GM12878 (cell line): ENCODE measurements around the gene TRIB2. TPM values are rescaled to one million over a fixed set of nuclear protein-coding genes. Genes with fewer than 3 reads are reported as not detected.

ENCODE experiments used
- ATAC-seq: fragments of 200-7000 bp; cut with Tn5 transposase; 3 replicates; pipeline ENCODE4 v1.9.1; 2020; ENCODE audit warnings: mild to moderate bottlenecking, moderate library complexity
- BruUV-seq: library from RNA; stranded (reverse); fragments of 400-500 nt; replicated peaks from 2 replicates; lab custom pipeline; 2021; lab: Mats Ljungman, UMichigan
- CTCF ChIA-PET: fragments of 300-600 bp; sonication (Branson Sonifier 250); formaldehyde crosslinking; extraction: SDS; loops from one replicate; lab custom pipeline; 2021; ENCODE audit warnings: inconsistent platforms; lab: Yijun Ruan, JAX
- POLR2A ChIA-PET: fragments of 350-600 bp; formaldehyde crosslinking; extraction: SDS; loops from one replicate; lab custom pipeline; 2021; ENCODE audit warnings: inconsistent platforms; lab: Charles Lee
- RAD21 ChIA-PET: fragments of 300-600 bp; sonication (Branson Sonifier 250); formaldehyde crosslinking; loops from one replicate; lab custom pipeline; 2023; ENCODE audit warnings: antibody characterized with exemption; ENCODE audit not compliant: unreplicated experiment; lab: Charles Lee
- SMC1A ChIA-PET: fragments of 300-600 bp; sonication (Branson Sonifier 250); formaldehyde crosslinking; loops from one replicate; lab custom pipeline; 2023; ENCODE audit not compliant: unreplicated experiment, uncharacterized antibody; lab: Charles Lee
- DNase-seq: peaks from one replicate; pipeline ENCODE4 v3.0.0-alpha.2; 2011; ENCODE audit warnings: low read depth, low spot score
- FAIRE-seq: peaks from 3 replicates; lab custom pipeline; 2011; peaks lifted over from hg19 to GRCh38; lab: Jason Lieb, UNC
- H2AFZ ChIP-seq: 2 replicates; pipeline ENCODE4 v1.6.0; 2011; ENCODE audit warnings: low read depth, low read length, control low read depth; ENCODE audit not compliant: control insufficient read depth
- H3K27ac ChIP-seq: 2 replicates; pipeline ENCODE4 v1.5.1; 2011; ENCODE audit warnings: control low read depth; ENCODE audit not compliant: control insufficient read depth, insufficient read depth
- H3K27me3 ChIP-seq, 2 experiments: replicated peaks in 1 of 2; 2 replicates each; pipeline versions ENCODE4 v1.6.0 to v1.6.1; 2011; ENCODE audit warnings: low read length in 1 of 2; ENCODE audit not compliant: control insufficient read depth in 2 of 2, insufficient read depth in 2 of 2
- H3K36me3 ChIP-seq, 2 experiments: 2 replicates each; pipeline ENCODE4 v1.5.1; 2011; ENCODE audit warnings: low read length in 1 of 2; ENCODE audit not compliant: control insufficient read depth in 2 of 2, insufficient read depth in 2 of 2
- H3K4me1 ChIP-seq: 2 replicates; pipeline ENCODE4 v1.6.1; 2011; ENCODE audit warnings: mild to moderate bottlenecking, low read length, moderate library complexity, mixed read lengths; ENCODE audit not compliant: control insufficient read depth, insufficient read depth
- H3K4me2 ChIP-seq: 2 replicates; pipeline ENCODE4 v1.6.0; 2011; ENCODE audit warnings: control low read depth; ENCODE audit not compliant: control insufficient read depth, insufficient read depth
- H3K4me3 ChIP-seq: fragments of 200-600 bp; sonication (generic); 2 replicates; pipeline ENCODE4 v1.5.1; 2016
- H3K79me2 ChIP-seq: 2 replicates; pipeline ENCODE4 v1.6.0; 2011; ENCODE audit warnings: low read length; ENCODE audit not compliant: control insufficient read depth, insufficient read depth
- H3K9ac ChIP-seq: 2 replicates; pipeline ENCODE4 v1.8.0; 2011; ENCODE audit warnings: low read length, control low read depth, mixed read lengths; ENCODE audit not compliant: control insufficient read depth, insufficient read depth
- H3K9me3 ChIP-seq: replicated peaks from 3 replicates; pipeline ENCODE4 v1.5.1; 2011; ENCODE audit warnings: mild to moderate bottlenecking, low read length; ENCODE audit not compliant: control insufficient read depth, insufficient read depth
- H4K20me1 ChIP-seq: 2 replicates; pipeline ENCODE4 v1.6.0; 2011; ENCODE audit not compliant: control insufficient read depth, insufficient read depth
- IKZF2 ChIP-seq, 2 experiments: fragments of 450-650 bp; IDR thresholded peaks; 2 replicates each; pipeline ENCODE4 v1.6.1; 2017; ENCODE audit warnings: mild to moderate bottlenecking in 2 of 2, moderate library complexity in 2 of 2
- KAT2A ChIP-seq: conservative IDR thresholded peaks from 2 replicates; pipeline ENCODE4 v1.6.1; 2011; ENCODE audit warnings: low read depth, low read length; ENCODE audit not compliant: control insufficient read depth
- KDM1A ChIP-seq: fragments of 200-600 bp; sonication (generic); IDR thresholded peaks from 2 replicates; pipeline ENCODE4 v1.6.1; 2016; ENCODE audit warnings: borderline replicate concordance
- MTA2 ChIP-seq: fragments of 450-650 bp; IDR thresholded peaks from 2 replicates; pipeline ENCODE4 v1.6.1; 2016; ENCODE audit warnings: low read depth, mild to moderate bottlenecking, moderate library complexity
- NBN ChIP-seq: fragments of 450-650 bp; IDR thresholded peaks from 2 replicates; pipeline ENCODE4 v1.6.1; 2016
- RELA ChIP-seq: fragments of 450-650 bp; IDR thresholded peaks from 2 replicates; pipeline ENCODE4 v1.8.0; 2014; ENCODE audit warnings: borderline replicate concordance; ENCODE audit not compliant: partially characterized antibody
- SMAD5 ChIP-seq: IDR thresholded peaks from 2 replicates; pipeline ENCODE4 v1.6.1; 2016; ENCODE audit warnings: antibody characterized with exemption, low read depth
- SMC3 ChIP-seq: IDR thresholded peaks from 2 replicates; pipeline ENCODE4 v1.6.1; 2011; ENCODE audit warnings: low read length, improper control_type of control experiment, borderline replicate concordance
- WGBS: methylation state at CpG from one replicate; pipeline ENCODE4 v1.1.6; 2016; ENCODE audit warnings: low lambda C conversion rate; ENCODE audit not compliant: insufficient replicate concordance, insufficient coverage; ENCODE audit errors: missing lambda C conversion rate; 5-methylcytosine and 5-hydroxymethylcytosine counted together
- in situ Hi-C: fragments of 300-500 bp; cut with MboI; formaldehyde crosslinking; loops from 9 replicates; pipeline ENCODE4 v1.14.3; 2018; ENCODE audit warnings: mixed read lengths
- intact Hi-C: fragments of 100-400 bp; cut with micrococcal nuclease; formaldehyde crosslinking; loops from one replicate; pipeline ENCODE4 v1.14.2; 2022; ENCODE audit not compliant: unreplicated experiment
- polyA plus RNA-seq, 11 experiments: library from polyadenylated mRNA; depleted of rRNA in 4 of 11; unstranded in 6 of 11; stranded (reverse) in 5 of 11; fragments of >200 nt; fragmentation: Nextera tagmentation in 4 of 11; fragmentation: Illumina TruSeq in 1 of 11; extraction: Ambion mirVana in 4 of 11; extraction: Trizol in 1 of 11; gene quantifications; 1 replicate in 1 of 11; 2 replicates in 10 of 11; pipeline versions ENCODE4 v1.2.1 to v1.2.3, GENCODE V29; 2011 to 2016; ENCODE audit warnings: inconsistent platforms in 2 of 11, missing spikeins in 2 of 11, low read depth in 1 of 11
- total RNA-seq, 4 experiments: library from RNA; depleted of rRNA in 3 of 4; stranded (reverse); fragments of >200 nt in 3 of 4; fragmentation: Illumina TruSeq in 1 of 4; extraction: Trizol in 1 of 4; gene quantifications; 2 replicates each; pipeline versions ENCODE4 v1.2.1 to v1.2.3, GENCODE V29; 2013 to 2021
- TF ChIP-seq, protein P1 (sequence below): fragments of 450-650 bp; IDR thresholded peaks from 2 replicates; pipeline ENCODE4 v1.6.1; 2017; ENCODE audit warnings: low read depth, mild to moderate bottlenecking, moderate library complexity
- TF ChIP-seq, protein P2 (sequence below): fragments of 150-350 bp; IDR thresholded peaks from 2 replicates; pipeline ENCODE4 v1.6.1; 2016; ENCODE audit warnings: low read depth, low read length

The TRIB2 gene
- total and polyA plus RNA-seq, 10 of the 15 experiments (the other 5 are each of a cell fraction or from before 2014, with no cell fraction given), result 1.6 to 9.2 (median 5.2) TPM

DNA sequence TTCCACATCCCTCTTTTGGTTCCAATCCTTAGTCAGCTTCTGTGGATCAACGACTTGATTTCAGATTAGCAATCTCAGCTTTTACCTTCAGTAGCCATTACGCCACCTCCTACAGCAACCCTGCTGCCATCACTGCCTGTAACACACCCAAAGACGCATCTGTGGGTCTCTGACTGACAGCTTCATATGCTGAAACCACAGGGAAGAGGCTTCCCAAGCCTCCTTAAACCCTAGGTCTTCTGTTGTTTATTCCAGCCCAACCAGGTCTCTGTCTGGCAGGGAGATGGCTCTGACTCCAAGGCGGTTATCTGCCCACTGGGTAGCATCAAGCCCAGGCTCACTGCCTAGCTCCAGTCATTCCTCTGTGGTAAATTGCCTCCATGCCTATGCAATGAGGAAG is 28.6 kb upstream of the TRIB2 start:
- H3K27me3 ChIP-seq, result peaks cover 0 to 8% of the 10 kb centered on the region in 2 experiments; a peak in 3 of 4 replicates
- no peaks in the 10 kb centered on the region for H3K79me2 ChIP-seq
- ATAC-seq (no peak), FAIRE-seq (no peak), DNase-seq (no peak)
- BruUV-seq, result no TSS peak
- in situ Hi-C loops, result no loop called here
- ChIA-PET POLR2A (no interaction called here), CTCF (interaction anchor here (2.6 kb wide), 1 partner anchor 28 kb away, joined by 8 read pairs; the partner anchor contains the start of gene TRIB2), SMC1A (no interaction called here)
- H3K4me3 ChIP-seq, result no peak overlapping the region
- H3K9me3 ChIP-seq, result no peaks in the 10 kb centered on the region; the same call in 1 of the 3 replicates
- no peak overlapping the region for H3K9ac ChIP-seq
- no peaks in the 10 kb centered on the region for H3K4me1 ChIP-seq
- intact Hi-C loops, result no loop called here
- no peaks in the 10 kb centered on the region for H3K36me3 ChIP-seq
- no peak overlapping the region for H3K27ac ChIP-seq
- no peak for TF ChIP-seq NBN
- TF ChIP-seq, protein P1, sequence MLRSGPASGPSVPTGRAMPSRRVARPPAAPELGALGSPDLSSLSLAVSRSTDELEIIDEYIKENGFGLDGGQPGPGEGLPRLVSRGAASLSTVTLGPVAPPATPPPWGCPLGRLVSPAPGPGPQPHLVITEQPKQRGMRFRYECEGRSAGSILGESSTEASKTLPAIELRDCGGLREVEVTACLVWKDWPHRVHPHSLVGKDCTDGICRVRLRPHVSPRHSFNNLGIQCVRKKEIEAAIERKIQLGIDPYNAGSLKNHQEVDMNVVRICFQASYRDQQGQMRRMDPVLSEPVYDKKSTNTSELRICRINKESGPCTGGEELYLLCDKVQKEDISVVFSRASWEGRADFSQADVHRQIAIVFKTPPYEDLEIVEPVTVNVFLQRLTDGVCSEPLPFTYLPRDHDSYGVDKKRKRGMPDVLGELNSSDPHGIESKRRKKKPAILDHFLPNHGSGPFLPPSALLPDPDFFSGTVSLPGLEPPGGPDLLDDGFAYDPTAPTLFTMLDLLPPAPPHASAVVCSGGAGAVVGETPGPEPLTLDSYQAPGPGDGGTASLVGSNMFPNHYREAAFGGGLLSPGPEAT, result no peak
- TF ChIP-seq SMC3, result no peak
- TF ChIP-seq SMAD5, result no peak
- TF ChIP-seq RELA, result no peak
- no peak for TF ChIP-seq IKZF2 (IDR thresholded peaks at IDR 0.05)
- TF ChIP-seq, protein P2, sequence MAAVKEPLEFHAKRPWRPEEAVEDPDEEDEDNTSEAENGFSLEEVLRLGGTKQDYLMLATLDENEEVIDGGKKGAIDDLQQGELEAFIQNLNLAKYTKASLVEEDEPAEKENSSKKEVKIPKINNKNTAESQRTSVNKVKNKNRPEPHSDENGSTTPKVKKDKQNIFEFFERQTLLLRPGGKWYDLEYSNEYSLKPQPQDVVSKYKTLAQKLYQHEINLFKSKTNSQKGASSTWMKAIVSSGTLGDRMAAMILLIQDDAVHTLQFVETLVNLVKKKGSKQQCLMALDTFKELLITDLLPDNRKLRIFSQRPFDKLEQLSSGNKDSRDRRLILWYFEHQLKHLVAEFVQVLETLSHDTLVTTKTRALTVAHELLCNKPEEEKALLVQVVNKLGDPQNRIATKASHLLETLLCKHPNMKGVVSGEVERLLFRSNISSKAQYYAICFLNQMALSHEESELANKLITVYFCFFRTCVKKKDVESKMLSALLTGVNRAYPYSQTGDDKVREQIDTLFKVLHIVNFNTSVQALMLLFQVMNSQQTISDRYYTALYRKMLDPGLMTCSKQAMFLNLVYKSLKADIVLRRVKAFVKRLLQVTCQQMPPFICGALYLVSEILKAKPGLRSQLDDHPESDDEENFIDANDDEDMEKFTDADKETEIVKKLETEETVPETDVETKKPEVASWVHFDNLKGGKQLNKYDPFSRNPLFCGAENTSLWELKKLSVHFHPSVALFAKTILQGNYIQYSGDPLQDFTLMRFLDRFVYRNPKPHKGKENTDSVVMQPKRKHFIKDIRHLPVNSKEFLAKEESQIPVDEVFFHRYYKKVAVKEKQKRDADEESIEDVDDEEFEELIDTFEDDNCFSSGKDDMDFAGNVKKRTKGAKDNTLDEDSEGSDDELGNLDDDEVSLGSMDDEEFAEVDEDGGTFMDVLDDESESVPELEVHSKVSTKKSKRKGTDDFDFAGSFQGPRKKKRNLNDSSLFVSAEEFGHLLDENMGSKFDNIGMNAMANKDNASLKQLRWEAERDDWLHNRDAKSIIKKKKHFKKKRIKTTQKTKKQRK, result no peak
- no peak for TF ChIP-seq KDM1A
- no peak for TF ChIP-seq MTA2
- TF ChIP-seq KAT2A, result no peak
- TF ChIP-seq, all 136 proteins: peak for 0
- H4K20me1 ChIP-seq, result no peaks in the 10 kb centered on the region
- RAD21 ChIA-PET, result no interaction called here
- WGBS, result 45% methylated on average over 4 of the region's 4 CpGs
- H3K4me2 ChIP-seq, result no peak overlapping the region
- H2AFZ ChIP-seq, result no peak overlapping the region
